H1 (cell line): Measurements from ENCODE around the gene NRM. TPM values are rescaled to one million over a fixed set of nuclear protein-coding genes. Genes with fewer than 3 reads are reported as not detected.

Experiments used
- CBX8 ChIP-seq: fragments of 300-800, 300-1000 bp; sonication (generic); IDR thresholded peaks from 2 replicates; pipeline ENCODE4 v1.7.1; 2016; ENCODE audit warnings: low read depth, low read length, borderline replicate concordance
- CHD2 ChIP-seq: IDR thresholded peaks from 2 replicates; pipeline ENCODE4 v1.6.1; 2012; ENCODE audit warnings: low read length, improper control_type of control experiment
- EP300 ChIP-seq, 2 experiments: IDR thresholded peaks; 1 replicate in 1 of 2; 2 replicates in 1 of 2; pipeline ENCODE4 v1.6.1; 2011 to 2012; ENCODE audit warnings: low read depth in 2 of 2, low read length in 2 of 2, mild to moderate bottlenecking in 2 of 2, borderline replicate concordance in 1 of 2, inconsistent platforms in 1 of 2, moderate library complexity in 1 of 2
- FOSL1 ChIP-seq: IDR thresholded peaks from 2 replicates; pipeline ENCODE4 v1.6.1; 2011; ENCODE audit warnings: mild to moderate bottlenecking, low read depth, low read length, moderate library complexity; ENCODE audit not compliant: insufficient read depth
- HDAC2 ChIP-seq, 2 experiments: fragments of 300-600 bp in 1 of 2; sonication (generic) in 1 of 2; IDR thresholded peaks; 2 replicates each; pipeline ENCODE4 v1.6.1; 2011 to 2012; ENCODE audit warnings: low read depth in 2 of 2, low read length in 2 of 2, mild to moderate bottlenecking in 2 of 2, moderate library complexity in 2 of 2, borderline replicate concordance in 1 of 2, inconsistent platforms in 1 of 2
- HDAC6 ChIP-seq: IDR thresholded peaks from one replicate; pipeline ENCODE4 v1.7.1; 2012; ENCODE audit warnings: low read depth, mild to moderate bottlenecking, inconsistent platforms, low read length, moderate library complexity
- JUN ChIP-seq: IDR thresholded peaks from 2 replicates; pipeline ENCODE4 v1.6.1; 2011; ENCODE audit warnings: low read depth, mild to moderate bottlenecking, improper control_type of control experiment, low read length
- KDM4A ChIP-seq: IDR thresholded peaks from one replicate; pipeline ENCODE4 v1.7.1; 2012; ENCODE audit warnings: low read depth, mild to moderate bottlenecking, moderate library complexity, low read length, inconsistent platforms; ENCODE audit not compliant: severe bottlenecking
- KDM5A ChIP-seq: fragments of 200-600 bp; IDR thresholded peaks from 2 replicates; pipeline ENCODE4 v1.7.1; 2012; ENCODE audit warnings: mild to moderate bottlenecking, low read length, inconsistent platforms, mixed read lengths
- MAFK ChIP-seq: IDR thresholded peaks from 2 replicates; pipeline ENCODE4 v1.6.1; 2012; ENCODE audit warnings: low read depth, mild to moderate bottlenecking, improper control_type of control experiment, low read length
- NANOG ChIP-seq: IDR thresholded peaks from 2 replicates; pipeline ENCODE4 v1.6.1; 2011; ENCODE audit warnings: low read length, low read depth, mild to moderate bottlenecking, inconsistent platforms; ENCODE audit not compliant: insufficient read depth, poor library complexity, severe bottlenecking
- RFX5 ChIP-seq: IDR thresholded peaks from 2 replicates; pipeline ENCODE4 v1.6.1; 2011; ENCODE audit warnings: low read depth, low read length, improper control_type of control experiment, borderline replicate concordance
- RNF2 ChIP-seq: fragments of 200-900, 300-1000 bp; sonication (generic); IDR thresholded peaks from 2 replicates; pipeline ENCODE4 v1.7.1; 2016; ENCODE audit warnings: borderline replicate concordance, low read depth, mild to moderate bottlenecking, antibody characterized with exemption, low read length; ENCODE audit not compliant: poor library complexity, severe bottlenecking; ENCODE audit errors: missing control alignments
- SP1 ChIP-seq: IDR thresholded peaks from 2 replicates; pipeline ENCODE4 v1.6.1; 2011; ENCODE audit warnings: low read depth, low read length
- SP2 ChIP-seq: IDR thresholded peaks from 2 replicates; pipeline ENCODE4 v1.6.1; 2012; ENCODE audit warnings: mild to moderate bottlenecking, low read length, inconsistent platforms
- SP4 ChIP-seq: IDR thresholded peaks from 2 replicates; pipeline ENCODE4 v1.6.1; 2012; ENCODE audit warnings: low read length, inconsistent platforms
- SRF ChIP-seq: IDR thresholded peaks from 2 replicates; pipeline ENCODE4 v1.6.1; 2011; ENCODE audit warnings: mild to moderate bottlenecking, low read depth, low read length, moderate library complexity
- SUZ12 ChIP-seq: fragments of 200-600 bp; sonication (generic); IDR thresholded peaks from 2 replicates; pipeline ENCODE4 v1.6.1; 2012; ENCODE audit warnings: mild to moderate bottlenecking, inconsistent platforms, low read length, moderate library complexity, mixed read lengths
- TBP ChIP-seq: IDR thresholded peaks from 2 replicates; pipeline ENCODE4 v1.6.1; 2011; ENCODE audit warnings: low read depth, low read length, improper control_type of control experiment
- ZNF274 ChIP-seq: IDR thresholded peaks from 2 replicates; pipeline ENCODE4 v1.7.0; 2012; ENCODE audit warnings: low read length, borderline replicate concordance; ENCODE audit errors: extremely low read depth
- polyA plus RNA-seq, 7 experiments: library from polyadenylated mRNA; depleted of rRNA in 3 of 7; stranded (reverse) in 5 of 7; unstranded in 2 of 7; fragments of >200 nt in 5 of 7; fragments of 200-250 nt in 2 of 7; gene quantifications; 1 replicate in 5 of 7; 2 replicates in 1 of 7; 4 replicates in 1 of 7; pipeline versions ENCODE4 v1.2.1 to v1.2.3, GENCODE V29; 2011 to 2013; ENCODE audit warnings: missing spikeins in 2 of 7, mixed read lengths in 2 of 7
- total RNA-seq: library from RNA; stranded (reverse); fragmentation: NEBNext Ultra II Directional; extraction: Animal tissue kit (Norgen Biotek cat#: 25700); gene quantifications from 2 replicates; pipeline ENCODE4 v1.2.1, GENCODE V29; 2021
- TF ChIP-seq, protein P1 (sequence below): IDR thresholded peaks from 2 replicates; pipeline ENCODE4 v1.6.1; 2011; ENCODE audit warnings: low read length, improper control_type of control experiment
- TF ChIP-seq, protein P2 (sequence below): IDR thresholded peaks from 2 replicates; pipeline ENCODE4 v1.6.1; 2012; ENCODE audit warnings: inconsistent platforms

Gene NRM
- total and polyA plus RNA-seq, 2 of the 8 experiments (the other 6 are each of a cell fraction or from before 2014, with no cell fraction given): 27.3 to 50.4 TPM

GRCh38 chr6:30717129-30717844 is 26.5 kb upstream of the NRM start, which contains the start of gene MDC1 (continued):
- TF ChIP-seq, protein P1, sequence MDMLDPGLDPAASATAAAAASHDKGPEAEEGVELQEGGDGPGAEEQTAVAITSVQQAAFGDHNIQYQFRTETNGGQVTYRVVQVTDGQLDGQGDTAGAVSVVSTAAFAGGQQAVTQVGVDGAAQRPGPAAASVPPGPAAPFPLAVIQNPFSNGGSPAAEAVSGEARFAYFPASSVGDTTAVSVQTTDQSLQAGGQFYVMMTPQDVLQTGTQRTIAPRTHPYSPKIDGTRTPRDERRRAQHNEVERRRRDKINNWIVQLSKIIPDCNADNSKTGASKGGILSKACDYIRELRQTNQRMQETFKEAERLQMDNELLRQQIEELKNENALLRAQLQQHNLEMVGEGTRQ: no peak
- no peak for TF ChIP-seq KDM4A
- no peak for TF ChIP-seq HDAC6
- TF ChIP-seq SRF: no peak
- no peak for TF ChIP-seq JUN
- TF ChIP-seq CBX8: no peak
- TF ChIP-seq SP1: peak; percentile 94
- peak; percentile 84 for TF ChIP-seq CHD2
- TF ChIP-seq KDM5A: 0 out of 2 replicates have a peak, but pooled peaks have one; percentile 42
- TF ChIP-seq SUZ12: no peak
- peak; percentile 66 for TF ChIP-seq NANOG
- TF ChIP-seq ZNF274: no peak
- peak; percentile 82; the same call in 1 of the 2 replicates for TF ChIP-seq SP4
- peak in 1 of 2 experiments; percentile 91; a peak in 2 of 3 replicates for TF ChIP-seq EP300 (IDR thresholded peaks at IDR 0.05; ENCODE audit: borderline replicate concordance in 1 of 2, low read depth in 2 of 2, low read length in 2 of 2)
- TF ChIP-seq RFX5: no peak
- peak; percentile 92 for TF ChIP-seq TBP
- peak in 1 of 2 experiments; percentile 95; a peak in 1 of 4 replicates for TF ChIP-seq HDAC2 (IDR thresholded peaks at IDR 0.05; ENCODE audit: borderline replicate concordance in 1 of 2, low read depth in 2 of 2, low read length in 2 of 2)
- TF ChIP-seq MAFK: peak; percentile 96
- no peak for TF ChIP-seq RNF2
- TF ChIP-seq, protein P2, sequence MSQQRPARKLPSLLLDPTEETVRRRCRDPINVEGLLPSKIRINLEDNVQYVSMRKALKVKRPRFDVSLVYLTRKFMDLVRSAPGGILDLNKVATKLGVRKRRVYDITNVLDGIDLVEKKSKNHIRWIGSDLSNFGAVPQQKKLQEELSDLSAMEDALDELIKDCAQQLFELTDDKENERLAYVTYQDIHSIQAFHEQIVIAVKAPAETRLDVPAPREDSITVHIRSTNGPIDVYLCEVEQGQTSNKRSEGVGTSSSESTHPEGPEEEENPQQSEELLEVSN: peak; percentile 63; the same call in 1 of the 2 replicates
- TF ChIP-seq SP2: peak; percentile 98
- TF ChIP-seq FOSL1: no peak
